Activated naive CD4-positive, alpha-beta T cell treated with anti-CD3 and anti-CD28 coated beads, Interleukin-2, amount 50 U/mL, for 24 hours (primary cell): Measurements from ENCODE around the gene SCYGR2.

Experiments used
- H3K27ac Mint-ChIP-seq: one replicate; pipeline ENCODE4 v1.8.0; 2021; ENCODE audit warnings: mild to moderate bottlenecking, mixed read lengths
- H3K27me3 Mint-ChIP-seq: one replicate; pipeline ENCODE4 v1.8.0; 2021; ENCODE audit warnings: mixed read lengths
- H3K36me3 Mint-ChIP-seq: one replicate; pipeline ENCODE4 v1.8.0; 2021; ENCODE audit warnings: mixed read lengths
- H3K4me1 Mint-ChIP-seq: one replicate; pipeline ENCODE4 v1.8.0; 2021; ENCODE audit warnings: mixed read lengths
- H3K4me3 Mint-ChIP-seq: one replicate; pipeline ENCODE4 v1.8.0; 2021; ENCODE audit warnings: mild to moderate bottlenecking, mixed read lengths
- H3K9me3 Mint-ChIP-seq: one replicate; pipeline ENCODE4 v1.8.0; 2021; ENCODE audit warnings: mixed read lengths

The SCYGR2 gene

GRCh38 chr2:227597998-227598397, 695 bp upstream of the SCYGR2 start:
- Mint-ChIP-seq H3K9me3 (no peaks in the 10 kb centered on the region), H3K27me3 (peaks cover 21% of the 10 kb centered on the region), H3K36me3 (no peaks in the 10 kb centered on the region), H3K27ac (no peak overlapping the region), H3K4me3 (no peak overlapping the region), H3K4me1 (no peaks in the 10 kb centered on the region)

DNA sequence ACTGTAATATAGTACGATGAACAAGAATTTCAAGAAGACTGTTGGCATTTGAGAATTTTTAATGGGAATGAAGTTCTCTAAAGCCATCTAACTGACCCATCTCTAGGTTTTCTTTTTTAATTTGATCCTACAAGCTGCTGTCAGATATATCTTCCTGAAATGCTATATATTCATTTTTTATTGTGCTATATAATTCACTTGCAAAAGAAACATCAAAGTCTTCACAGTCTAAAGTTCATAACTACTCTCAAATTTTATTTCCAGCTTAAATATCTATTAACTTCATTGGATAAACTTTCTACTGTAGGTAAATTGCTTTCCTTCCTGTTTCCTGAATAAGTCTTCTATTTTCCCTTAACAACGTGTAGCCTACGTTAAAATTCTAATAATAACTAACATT, 3.7 kb downstream of the SCYGR2 start:
- Mint-ChIP-seq H3K27ac (no peak overlapping the region), H3K27me3 (peaks cover 20% of the 10 kb centered on the region)

GRCh38 chr2:227606476-227606875, 7.8 kb downstream of the SCYGR2 start:
- Mint-ChIP-seq H3K27ac (no peak overlapping the region), H3K27me3 (peaks cover 21% of the 10 kb centered on the region), H3K9me3 (no peaks in the 10 kb centered on the region), H3K36me3 (no peaks in the 10 kb centered on the region), H3K4me3 (no peak overlapping the region), H3K4me1 (peaks cover 6% of the 10 kb centered on the region)

More for the DNA sequence above, 3.7 kb downstream of the SCYGR2 start:
- H3K4me1 Mint-ChIP-seq = no peaks in the 10 kb centered on the region
- H3K4me3 Mint-ChIP-seq = no peak overlapping the region
- no peaks in the 10 kb centered on the region for H3K36me3 Mint-ChIP-seq
- no peaks in the 10 kb centered on the region for H3K9me3 Mint-ChIP-seq

DNA sequence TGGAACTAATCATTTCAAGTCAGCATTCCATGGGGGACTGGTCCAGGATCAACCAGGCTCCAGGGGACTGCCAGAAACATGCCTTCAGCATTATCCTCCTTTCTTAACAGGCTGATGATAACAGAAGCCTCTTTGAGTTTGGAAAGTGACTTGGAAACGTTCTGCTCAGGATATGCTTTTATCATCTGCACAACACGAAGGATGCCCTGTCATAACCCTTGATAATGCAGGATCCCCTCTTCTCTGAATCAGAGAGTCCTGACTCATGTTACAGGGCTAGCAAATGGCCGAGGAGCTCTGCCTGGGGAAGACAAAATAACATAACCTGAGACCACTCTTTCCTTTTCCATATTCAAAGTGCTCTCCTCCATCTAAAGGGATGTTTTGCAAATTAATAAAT, 9.2 kb downstream of the SCYGR2 start:
- Mint-ChIP-seq H3K9me3 (no peaks in the 10 kb centered on the region), H3K27me3 (peaks cover 15% of the 10 kb centered on the region), H3K4me3 (no peak overlapping the region), H3K36me3 (no peaks in the 10 kb centered on the region), H3K4me1 (peaks cover 6% of the 10 kb centered on the region), H3K27ac (no peak overlapping the region)

- Mint-ChIP-seq H3K4me1 (peaks cover 6% of the 10 kb centered on the region), H3K27me3 (peaks cover 15% of the 10 kb centered on the region), H3K9me3 (no peaks in the 10 kb centered on the region), H3K4me3 (no peak overlapping the region), H3K27ac (no peak overlapping the region), H3K36me3 (no peaks in the 10 kb centered on the region)
Measured at GRCh38 chr2:227608561-227609338, 10.1 kb downstream of the SCYGR2 start.

- Mint-ChIP-seq H3K4me3 (no peak overlapping the region), H3K9me3 (no peaks in the 10 kb centered on the region), H3K36me3 (no peaks in the 10 kb centered on the region), H3K27me3 (peaks cover 11% of the 10 kb centered on the region), H3K27ac (no peak overlapping the region), H3K4me1 (peaks cover 6% of the 10 kb centered on the region)
Measured at GRCh38 chr2:227610123-227610522, 11.4 kb downstream of the SCYGR2 start.

GRCh38 chr2:227612546-227613271, 14.0 kb downstream of the SCYGR2 start:
- Mint-ChIP-seq H3K27me3 (peaks cover 6% of the 10 kb centered on the region), H3K36me3 (no peaks in the 10 kb centered on the region), H3K4me1 (peaks cover 6% of the 10 kb centered on the region), H3K27ac (no peak overlapping the region), H3K4me3 (no peak overlapping the region), H3K9me3 (no peaks in the 10 kb centered on the region)

- Mint-ChIP-seq H3K36me3 (no peaks in the 10 kb centered on the region), H3K27ac (no peak overlapping the region), H3K4me1 (peaks cover 3% of the 10 kb centered on the region), H3K4me3 (no peak overlapping the region), H3K27me3 (peaks cover 9% of the 10 kb centered on the region), H3K9me3 (no peaks in the 10 kb centered on the region)
Measured at GRCh38 chr2:227613272-227613660, 14.6 kb downstream of the SCYGR2 start.

GRCh38 chr2:227614246-227614645, 15.6 kb downstream of the SCYGR2 start:
- H3K27me3 Mint-ChIP-seq = peaks cover 9% of the 10 kb centered on the region
- no peaks in the 10 kb centered on the region for H3K36me3 Mint-ChIP-seq
- no peak overlapping the region for H3K27ac Mint-ChIP-seq
- H3K4me1 Mint-ChIP-seq = no peaks in the 10 kb centered on the region
- no peaks in the 10 kb centered on the region for H3K9me3 Mint-ChIP-seq
- H3K4me3 Mint-ChIP-seq = no peak overlapping the region

GRCh38 chr2:227614740-227615139, 16.0 kb downstream of the SCYGR2 start, which contains the start of gene SCYGR3:
Gene SCYGR3, minus strand, starts transcription at chr2:227614840. Its CDS starts 0 bp downstream, at chr2:227614840.
- no peak within 1 kb of the TSS for H3K27ac Mint-ChIP-seq
- no peak within 1 kb of the TSS for H3K4me3 Mint-ChIP-seq
- peaks cover 9% of the 10 kb centered on the region for H3K27me3 Mint-ChIP-seq
- no peaks in the 10 kb centered on the region for H3K4me1 Mint-ChIP-seq
- H3K9me3 Mint-ChIP-seq = no peaks in the 10 kb centered on the region
- H3K36me3 Mint-ChIP-seq = no peaks in the 10 kb centered on the region

- H3K4me1 Mint-ChIP-seq = no peaks in the 10 kb centered on the region
- H3K36me3 Mint-ChIP-seq = no peaks in the 10 kb centered on the region
- H3K27me3 Mint-ChIP-seq = peaks cover 7% of the 10 kb centered on the region
- H3K9me3 Mint-ChIP-seq = no peaks in the 10 kb centered on the region
- no peak overlapping the region for H3K27ac Mint-ChIP-seq
- no peak overlapping the region for H3K4me3 Mint-ChIP-seq
Measured at GRCh38 chr2:227615181-227615580, 16.5 kb downstream of the SCYGR2 start.

DNA sequence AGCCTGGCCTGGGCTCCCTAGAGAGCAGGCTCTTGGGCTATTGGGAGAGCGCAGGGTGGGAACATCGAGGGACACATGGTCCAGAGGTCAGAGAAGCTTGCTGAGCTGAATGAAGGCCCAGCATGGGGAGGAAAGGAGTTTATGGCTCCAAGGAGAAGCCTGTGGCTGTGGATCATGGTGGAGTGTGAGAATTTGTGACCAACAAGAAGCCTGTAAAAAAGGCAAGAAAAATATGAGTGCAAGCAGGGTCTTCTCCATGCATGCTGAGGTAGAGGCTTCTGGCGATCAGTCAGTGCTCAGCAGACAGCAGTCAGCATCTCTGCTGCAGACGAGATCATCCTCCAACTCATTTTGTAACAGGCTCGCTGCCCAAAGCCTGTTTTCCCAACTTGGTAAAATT, 17.2 kb downstream of the SCYGR2 start:
- Mint-ChIP-seq H3K27ac (no peak overlapping the region), H3K27me3 (peaks cover 5% of the 10 kb centered on the region), H3K4me3 (no peak overlapping the region), H3K9me3 (no peaks in the 10 kb centered on the region), H3K4me1 (no peaks in the 10 kb centered on the region), H3K36me3 (no peaks in the 10 kb centered on the region)

DNA sequence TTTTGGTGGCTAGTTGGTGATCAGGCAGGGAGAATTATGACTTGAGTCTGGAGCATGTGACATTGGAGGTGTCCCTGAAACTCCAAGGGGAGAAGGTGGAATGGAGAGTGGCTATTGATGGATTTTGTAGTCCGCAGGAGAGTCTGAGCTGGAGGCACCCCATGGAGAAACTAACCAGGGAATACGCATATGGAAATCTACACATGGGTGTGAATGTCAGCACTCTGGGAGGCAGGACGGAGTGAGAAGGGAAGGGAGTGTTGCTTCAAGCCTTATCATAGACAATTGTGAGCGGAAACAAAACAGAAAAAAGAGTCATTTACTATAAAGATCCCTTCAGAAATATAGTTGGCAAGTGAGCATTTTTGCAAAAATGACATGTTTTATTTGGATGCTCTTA, 17.9 kb downstream of the SCYGR2 start:
- Mint-ChIP-seq H3K9me3 (no peaks in the 10 kb centered on the region), H3K4me3 (no peak overlapping the region), H3K27ac (no peak overlapping the region), H3K27me3 (peaks cover 5% of the 10 kb centered on the region), H3K4me1 (no peaks in the 10 kb centered on the region), H3K36me3 (no peaks in the 10 kb centered on the region)

- H3K27ac Mint-ChIP-seq = no peak within 1 kb of the TSS
- H3K4me3 Mint-ChIP-seq = no peak within 1 kb of the TSS
- H3K9me3 Mint-ChIP-seq = no peaks in the 10 kb centered on the region
- no peaks in the 10 kb centered on the region for H3K36me3 Mint-ChIP-seq
- H3K27me3 Mint-ChIP-seq = peaks cover 5% of the 10 kb centered on the region
- H3K4me1 Mint-ChIP-seq = no peaks in the 10 kb centered on the region
Measured at GRCh38 chr2:227617316-227618230, 18.9 kb downstream of the SCYGR2 start, which contains the start of gene SCYGR4. Gene SCYGR4, plus strand, starts transcription at chr2:227617498. Its CDS starts 0 bp downstream, at chr2:227617498.

GRCh38 chr2:227623226-227623625, 24.5 kb downstream of the SCYGR2 start:
- H3K27me3 Mint-ChIP-seq = peaks cover 3% of the 10 kb centered on the region
- no peak overlapping the region for H3K27ac Mint-ChIP-seq
- no peak overlapping the region for H3K4me3 Mint-ChIP-seq
- H3K36me3 Mint-ChIP-seq = no peaks in the 10 kb centered on the region
- H3K9me3 Mint-ChIP-seq = no peaks in the 10 kb centered on the region
- H3K4me1 Mint-ChIP-seq = no peaks in the 10 kb centered on the region
